Measurements from ENCODE around the gene CTSH.

CTSH gene

GRCh38 chr15:78944669-78945407, at the start of gene CTSH:
CTSH (minus strand) TSS chr15:78945046; CDS start chr15:78944981, 65 bp downstream.
- DNase-seq, result peak; percentile 90

- no peak for DNase-seq
Measured at GRCh38 chr15:78993931-78994530, 49.2 kb upstream of the CTSH start.

GRCh38 chr15:78993257-78993930, 48.5 kb upstream of the CTSH start:
- no peak for DNase-seq

DNA sequence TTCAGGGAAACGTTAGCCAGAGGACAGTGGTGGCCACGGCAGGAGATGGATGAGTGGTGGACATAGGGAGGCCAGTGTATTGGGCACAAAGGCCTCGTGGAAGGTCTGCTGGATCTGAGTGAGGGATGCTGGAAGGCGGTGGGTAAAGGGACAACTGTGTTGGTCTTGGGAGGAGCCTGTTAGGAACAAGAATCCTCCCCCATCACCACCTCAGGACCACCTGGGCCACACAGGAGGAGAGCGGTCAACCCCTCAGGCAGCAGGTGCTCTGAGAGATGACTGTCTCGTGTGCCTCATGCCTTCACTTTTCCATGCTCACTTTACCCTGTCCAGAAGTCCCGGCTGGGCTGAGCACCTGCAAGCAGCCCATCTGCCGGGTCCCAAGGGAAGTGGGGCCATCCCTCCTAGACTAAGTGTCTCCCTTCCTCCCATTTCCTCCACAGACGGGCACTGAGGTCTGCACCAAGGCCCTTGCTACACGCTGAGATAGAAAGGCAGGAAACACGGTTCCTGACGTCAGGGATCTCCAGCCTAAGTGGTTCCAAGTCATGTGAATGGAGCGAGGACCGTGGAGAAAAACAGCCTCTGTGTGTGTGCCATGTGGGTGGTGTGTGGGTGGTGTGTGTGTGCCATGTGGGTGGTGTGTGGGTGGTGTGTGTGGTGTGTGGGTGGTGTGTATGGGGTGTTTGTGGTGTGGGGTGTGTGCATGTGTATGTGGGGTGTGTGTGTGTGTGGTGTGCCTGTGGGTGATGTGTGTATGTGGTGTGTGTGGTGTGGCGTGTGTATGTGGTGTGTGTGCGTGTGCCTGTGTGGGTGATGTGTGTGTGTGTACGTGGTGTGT, 47.8 kb upstream of the CTSH start:
- DNase-seq, result no peak

DNA sequence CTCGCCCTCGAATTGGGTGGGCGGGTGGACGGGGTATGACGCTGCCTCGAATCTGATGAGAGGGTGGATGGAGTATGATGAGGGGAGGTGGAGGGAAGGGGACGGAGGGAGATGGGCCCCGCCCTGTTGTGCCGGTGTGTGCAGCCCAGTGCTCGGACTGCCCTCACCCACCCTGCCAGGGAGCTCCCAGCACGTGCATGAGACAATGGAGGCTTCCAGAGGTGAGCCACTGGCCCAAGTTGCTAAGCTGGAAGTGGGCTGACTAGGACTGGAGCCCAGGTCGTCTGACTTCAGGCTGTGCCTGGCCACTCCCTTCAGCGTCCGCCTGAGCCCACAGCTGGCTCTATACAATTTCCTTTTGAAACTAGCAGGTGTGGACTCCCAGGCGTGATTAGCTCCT, 47.0 kb upstream of the CTSH start:
- no peak for DNase-seq

- no peak for DNase-seq
Measured at GRCh38 chr15:78991476-78991875, 46.6 kb upstream of the CTSH start.

GRCh38 chr15:78990278-78990677, 45.4 kb upstream of the CTSH start:
- DNase-seq, result no peak

- DNase-seq, result no peak
Measured at GRCh38 chr15:78989701-78990240, 44.9 kb upstream of the CTSH start.

GRCh38 chr15:78988361-78988911, 43.6 kb upstream of the CTSH start:
- DNase-seq, result peak; percentile 9

- no peak for DNase-seq
Measured at GRCh38 chr15:78987556-78988360, 42.9 kb upstream of the CTSH start.

- no peak for DNase-seq
Measured at GRCh38 chr15:78985859-78986475, 41.1 kb upstream of the CTSH start.

GRCh38 chr15:78984041-78984440, 39.2 kb upstream of the CTSH start:
- DNase-seq, result no peak

DNA sequence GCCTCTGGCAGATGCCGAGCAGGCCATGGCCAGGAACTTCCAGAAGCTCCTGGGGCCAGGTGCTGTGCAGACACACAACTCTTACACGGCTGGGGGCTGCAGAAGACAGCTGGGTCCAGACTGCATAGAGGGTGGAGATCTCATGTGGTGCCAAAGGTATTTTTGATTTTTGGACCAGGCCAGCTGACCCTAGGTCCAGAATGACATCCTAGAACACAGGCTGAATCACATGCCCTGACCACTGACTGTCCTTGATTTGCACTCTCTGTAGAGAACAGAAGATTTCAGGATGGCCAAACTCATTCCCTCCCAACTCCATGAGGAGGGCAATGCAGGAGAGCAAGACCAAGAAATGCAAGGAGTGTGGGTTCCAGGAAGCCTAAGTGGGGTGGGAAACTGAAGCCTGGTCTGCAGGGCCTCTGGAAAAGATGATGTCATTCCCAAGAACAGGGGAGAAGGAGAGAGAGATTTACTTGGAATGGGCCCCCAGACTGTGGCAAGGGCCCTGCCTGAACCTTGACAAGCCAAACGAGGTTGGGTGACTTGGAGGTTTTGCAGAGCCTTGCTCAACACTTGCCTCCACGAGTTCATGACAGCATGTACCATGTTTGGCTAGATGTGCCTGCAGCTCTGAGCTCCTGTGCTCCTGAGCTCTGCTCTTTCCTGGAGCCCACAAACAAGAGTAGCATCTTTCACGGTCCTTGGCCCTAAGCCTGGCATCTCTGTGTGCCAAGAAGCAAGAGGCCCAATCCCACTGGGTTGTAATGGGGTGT, 38.5 kb upstream of the CTSH start:
- DNase-seq, result no peak

DNA sequence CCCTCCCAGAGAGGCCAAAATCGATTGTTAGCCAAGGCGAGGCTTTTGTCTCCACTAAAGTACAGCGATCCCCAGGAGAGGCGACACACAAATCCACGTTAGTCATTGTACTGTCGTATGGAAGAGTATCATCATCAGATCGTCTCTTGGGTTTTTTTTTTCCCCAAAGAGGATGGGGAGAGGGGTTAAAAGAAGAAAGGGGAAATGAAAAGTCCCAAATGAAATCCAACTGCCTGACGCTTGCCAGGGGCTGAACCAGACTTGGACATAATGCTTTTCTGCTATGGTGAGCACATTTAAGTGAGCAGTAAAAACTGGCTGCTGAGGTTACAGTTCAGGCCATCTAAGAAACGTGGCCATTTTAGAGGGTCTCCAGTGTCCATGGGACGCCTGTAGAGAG, 37.9 kb upstream of the CTSH start:
- DNase-seq, result no peak

DNA sequence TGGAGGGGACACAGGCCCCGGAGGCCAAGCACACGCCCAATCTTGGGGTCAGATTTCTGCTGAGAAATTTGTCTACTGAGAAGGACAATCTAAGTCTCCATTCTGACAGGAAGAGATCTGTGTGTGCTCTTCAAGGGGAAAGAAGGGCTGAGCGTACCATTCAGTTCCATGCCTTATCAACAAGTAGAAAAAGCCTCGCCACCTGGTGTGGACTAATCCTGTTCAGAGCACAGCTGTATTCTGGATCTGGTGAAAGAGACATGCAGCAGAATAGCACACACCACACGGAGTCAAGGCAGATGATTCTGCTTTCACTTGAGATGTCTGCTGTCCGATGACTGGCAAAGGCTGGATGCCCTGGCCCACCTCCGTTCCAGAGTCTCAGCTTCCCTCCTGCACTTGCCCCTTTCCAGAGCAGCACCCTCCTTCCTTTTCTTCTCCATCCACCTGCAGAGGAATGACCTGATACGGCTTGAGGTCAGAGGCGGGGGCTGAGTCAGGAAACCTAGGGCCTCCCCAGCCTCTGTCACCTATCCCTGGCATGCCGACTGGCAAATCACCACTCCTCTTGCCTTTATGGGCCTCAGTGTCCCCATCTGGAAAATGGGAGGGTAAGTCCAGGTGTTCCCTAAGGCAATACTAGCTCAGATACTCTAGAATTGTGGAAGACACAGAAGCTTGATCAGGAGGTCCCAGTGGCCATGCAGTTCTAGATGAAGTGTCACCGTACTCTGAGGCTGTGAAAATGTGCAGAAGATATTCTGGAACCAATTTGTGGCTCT, 36.9 kb upstream of the CTSH start:
- DNase-seq, result no peak

GRCh38 chr15:78979456-78980320, 34.8 kb upstream of the CTSH start:
- peak; percentile 54 for DNase-seq

GRCh38 chr15:78978601-78979179, 33.8 kb upstream of the CTSH start:
- no peak for DNase-seq

Measured in CD4-positive, alpha-beta T cell treated with Interleukin-17A for 4 hours (primary cell).